GM06990 (cell line): ENCODE data around the gene MIB2.
A peak's percentile ranks its signal among the peaks of the same experiment; 100 is the strongest.
"Not testable (repeated sequence)": the region's sequence is repeated elsewhere in the genome, so short reads cannot be mapped to it uniquely, and the experiment has no call there.

ENCODE experiments used
- DNase-seq: peaks from one replicate; pipeline ENCODE4 v3.0.0-alpha.2; 2011; ENCODE audit not compliant: insufficient read length; ENCODE audit errors: extremely low read depth
- H3K27me3 ChIP-seq: replicated peaks from 2 replicates; pipeline ENCODE4 v1.6.0; 2011; ENCODE audit warnings: low read length; ENCODE audit not compliant: control insufficient read depth, insufficient read depth
- H3K36me3 ChIP-seq: 2 replicates; pipeline ENCODE4 v1.5.1; 2011; ENCODE audit warnings: low read length; ENCODE audit not compliant: control insufficient read depth, insufficient read depth
- H3K4me3 ChIP-seq: replicated peaks from 2 replicates; pipeline ENCODE4 v1.5.1; 2011; ENCODE audit warnings: low read depth, mild to moderate bottlenecking, control low read depth, low read length
- TF ChIP-seq, protein P1 (sequence below): IDR thresholded peaks from 2 replicates; pipeline ENCODE4 v1.5.1; 2011; ENCODE audit warnings: low read length, control low read depth, mild to moderate bottlenecking, inconsistent platforms; ENCODE audit not compliant: insufficient read depth, poor library complexity, severe bottlenecking

The MIB2 gene

GRCh38 chr1:1672181-1672965 is 57.1 kb downstream of the MIB2 start:
- TF ChIP-seq, protein P1, sequence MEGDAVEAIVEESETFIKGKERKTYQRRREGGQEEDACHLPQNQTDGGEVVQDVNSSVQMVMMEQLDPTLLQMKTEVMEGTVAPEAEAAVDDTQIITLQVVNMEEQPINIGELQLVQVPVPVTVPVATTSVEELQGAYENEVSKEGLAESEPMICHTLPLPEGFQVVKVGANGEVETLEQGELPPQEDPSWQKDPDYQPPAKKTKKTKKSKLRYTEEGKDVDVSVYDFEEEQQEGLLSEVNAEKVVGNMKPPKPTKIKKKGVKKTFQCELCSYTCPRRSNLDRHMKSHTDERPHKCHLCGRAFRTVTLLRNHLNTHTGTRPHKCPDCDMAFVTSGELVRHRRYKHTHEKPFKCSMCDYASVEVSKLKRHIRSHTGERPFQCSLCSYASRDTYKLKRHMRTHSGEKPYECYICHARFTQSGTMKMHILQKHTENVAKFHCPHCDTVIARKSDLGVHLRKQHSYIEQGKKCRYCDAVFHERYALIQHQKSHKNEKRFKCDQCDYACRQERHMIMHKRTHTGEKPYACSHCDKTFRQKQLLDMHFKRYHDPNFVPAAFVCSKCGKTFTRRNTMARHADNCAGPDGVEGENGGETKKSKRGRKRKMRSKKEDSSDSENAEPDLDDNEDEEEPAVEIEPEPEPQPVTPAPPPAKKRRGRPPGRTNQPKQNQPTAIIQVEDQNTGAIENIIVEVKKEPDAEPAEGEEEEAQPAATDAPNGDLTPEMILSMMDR = no peak
- DNase-seq = no peak
- Histone ChIP-seq H3K36me3 (peaks cover 11% of the 10 kb centered on the region), H3K27me3 (no peaks in the 10 kb centered on the region), H3K4me3 (no peak overlapping the region)

DNA sequence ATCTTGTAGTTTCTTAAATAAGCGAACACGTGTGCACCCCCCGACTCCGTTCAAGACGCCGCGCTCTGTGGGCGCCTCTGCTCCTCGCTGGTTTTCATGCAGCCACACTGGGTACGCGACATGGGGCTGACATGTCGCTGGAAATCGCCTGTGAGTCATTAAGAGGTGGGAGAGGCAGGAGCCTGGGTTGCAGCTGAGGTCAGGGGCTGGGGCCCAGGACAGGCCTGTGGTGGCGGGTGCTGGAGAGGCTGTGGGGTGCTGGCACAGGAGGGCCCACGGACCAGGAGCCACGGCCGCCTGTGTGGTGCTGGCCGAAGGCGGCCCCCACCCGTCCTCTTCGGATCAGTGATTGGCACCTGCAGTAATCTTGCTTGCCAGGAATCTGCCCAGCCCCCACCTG is 59.5 kb downstream of the MIB2 start:
- H3K27me3 ChIP-seq, H3K36me3 ChIP-seq, DNase-seq, H3K4me3 ChIP-seq: not testable (repeated sequence)

GRCh38 chr1:1675218-1675617 is 59.9 kb downstream of the MIB2 start:
- H3K27me3 ChIP-seq, H3K36me3 ChIP-seq, DNase-seq, H3K4me3 ChIP-seq: not testable (repeated sequence)

- H3K4me3 ChIP-seq, DNase-seq, H3K36me3 ChIP-seq, H3K27me3 ChIP-seq: not testable (repeated sequence)
Observed at GRCh38 chr1:1676087-1676486, 60.8 kb downstream of the MIB2 start.

DNA sequence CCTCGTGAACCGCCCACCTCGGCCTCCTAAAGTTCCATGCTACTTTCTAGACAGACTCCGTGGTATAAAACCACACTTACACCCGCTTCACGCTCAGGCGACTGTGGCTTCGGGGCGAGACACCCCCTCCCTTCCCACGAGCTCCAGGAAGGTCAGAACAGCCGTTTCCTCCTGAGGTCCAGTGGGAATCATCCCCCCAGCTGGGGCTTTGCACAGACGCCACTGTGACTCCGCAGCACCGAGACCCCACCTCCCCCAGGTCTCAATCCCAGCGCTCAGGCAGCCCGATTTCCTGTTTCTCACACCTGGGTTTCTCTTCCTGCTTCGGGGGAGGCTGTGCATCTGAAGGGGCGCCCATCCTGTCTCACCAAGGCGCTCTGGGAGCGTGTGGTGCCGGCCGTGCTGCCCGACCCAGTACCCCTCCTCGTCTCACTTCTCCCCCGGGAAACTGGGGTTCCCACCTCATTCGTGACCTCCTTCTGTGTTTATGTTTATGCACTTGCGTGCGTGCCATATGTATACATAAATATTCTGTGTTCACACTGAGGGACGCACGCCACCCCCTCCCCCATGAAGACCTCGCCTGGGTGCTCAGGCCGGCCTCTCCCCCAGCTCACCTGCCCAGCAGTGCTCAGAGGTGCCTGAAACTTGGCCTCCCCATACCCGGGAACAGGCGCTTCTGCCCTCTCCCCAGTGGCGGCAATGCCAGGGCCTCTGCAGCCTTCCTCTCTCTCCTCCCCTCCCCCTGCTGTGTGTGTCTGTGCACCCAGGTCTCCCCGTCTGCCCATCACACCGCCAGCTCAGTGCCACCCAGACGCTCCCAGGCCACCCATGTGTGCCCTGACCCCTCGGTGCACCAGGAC is 62.6 kb downstream of the MIB2 start:
- Histone ChIP-seq H3K36me3 (no peaks in the 10 kb centered on the region), H3K27me3 (no peaks in the 10 kb centered on the region), H3K4me3 (peak overlapping the region; percentile 38)
- TF ChIP-seq, protein P1 = no peak
- DNase-seq = peak; percentile 88

GRCh38 chr1:1678581-1679380 is 63.5 kb downstream of the MIB2 start:
- Histone ChIP-seq H3K27me3 (no peaks in the 10 kb centered on the region), H3K36me3 (peaks cover under 1% of the 10 kb centered on the region), H3K4me3 (peak overlapping the region; percentile 38)
- peak; percentile 86 for DNase-seq
- TF ChIP-seq, protein P1 = peak; percentile 86
